ENCODE results near the gene EBPL.

DNA sequence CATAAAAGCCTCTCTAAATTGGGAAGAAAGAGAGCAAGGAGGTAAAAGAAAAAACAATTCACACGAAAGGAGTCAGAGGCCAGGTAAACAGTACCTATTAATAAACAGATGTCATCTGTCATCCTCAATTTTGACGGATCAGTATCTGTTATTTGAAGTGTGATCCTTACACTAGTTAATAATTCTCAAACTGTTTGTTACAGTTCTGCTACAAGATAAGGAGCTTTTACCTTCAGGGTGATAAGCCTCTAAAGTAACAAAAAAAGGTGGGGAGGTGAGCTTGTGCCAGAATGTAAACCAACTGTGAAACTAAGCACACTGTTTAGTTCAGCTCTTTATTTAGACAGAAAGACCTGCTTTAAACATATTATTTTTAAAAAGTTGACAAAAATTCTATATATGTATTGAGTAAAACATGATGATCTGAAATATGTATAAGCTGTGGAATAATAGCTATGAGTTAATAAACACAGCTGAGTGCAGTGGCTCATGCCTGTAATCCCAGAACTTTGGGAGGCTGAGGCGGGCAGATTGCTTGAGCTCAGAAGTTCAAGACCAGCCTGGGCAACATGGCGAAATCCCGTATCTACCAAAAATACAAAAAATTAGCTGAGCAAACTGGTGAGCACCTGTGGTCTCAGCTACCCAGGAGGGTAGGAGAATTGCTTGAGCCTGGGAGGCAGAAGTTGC lies 48.4 kb upstream of the EBPL start:
- TF ChIP-seq, protein P1, sequence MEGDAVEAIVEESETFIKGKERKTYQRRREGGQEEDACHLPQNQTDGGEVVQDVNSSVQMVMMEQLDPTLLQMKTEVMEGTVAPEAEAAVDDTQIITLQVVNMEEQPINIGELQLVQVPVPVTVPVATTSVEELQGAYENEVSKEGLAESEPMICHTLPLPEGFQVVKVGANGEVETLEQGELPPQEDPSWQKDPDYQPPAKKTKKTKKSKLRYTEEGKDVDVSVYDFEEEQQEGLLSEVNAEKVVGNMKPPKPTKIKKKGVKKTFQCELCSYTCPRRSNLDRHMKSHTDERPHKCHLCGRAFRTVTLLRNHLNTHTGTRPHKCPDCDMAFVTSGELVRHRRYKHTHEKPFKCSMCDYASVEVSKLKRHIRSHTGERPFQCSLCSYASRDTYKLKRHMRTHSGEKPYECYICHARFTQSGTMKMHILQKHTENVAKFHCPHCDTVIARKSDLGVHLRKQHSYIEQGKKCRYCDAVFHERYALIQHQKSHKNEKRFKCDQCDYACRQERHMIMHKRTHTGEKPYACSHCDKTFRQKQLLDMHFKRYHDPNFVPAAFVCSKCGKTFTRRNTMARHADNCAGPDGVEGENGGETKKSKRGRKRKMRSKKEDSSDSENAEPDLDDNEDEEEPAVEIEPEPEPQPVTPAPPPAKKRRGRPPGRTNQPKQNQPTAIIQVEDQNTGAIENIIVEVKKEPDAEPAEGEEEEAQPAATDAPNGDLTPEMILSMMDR (IDR thresholded peaks at IDR 0.05 in 4 of 5, conservative IDR thresholded peaks at IDR 0.05 in 1 of 5), result no peak
- no peak for TF ChIP-seq POLR2A (IDR thresholded peaks at IDR 0.05)
